GM21528 (cell line): ENCODE measurements around the gene TC2N.
A peak's percentile ranks its signal among the peaks of the same experiment; 100 is the strongest.
"Not testable (repeated sequence)": the region's sequence is repeated elsewhere in the genome, so short reads cannot be mapped to it uniquely, and the experiment has no call there.

Source experiments
- ATAC-seq: cut with Tn5 transposase; IDR thresholded peaks from one replicate; pipeline ENCODE4 v1.9.1; 2021; ENCODE audit warnings: mild to moderate bottlenecking, moderate library complexity; ENCODE audit not compliant: unreplicated experiment, low FRiP score

TC2N gene

GRCh38 chr14:91889477-91890211 lies 22.3 kb upstream of the TC2N start:
- ATAC-seq: no peak

DNA sequence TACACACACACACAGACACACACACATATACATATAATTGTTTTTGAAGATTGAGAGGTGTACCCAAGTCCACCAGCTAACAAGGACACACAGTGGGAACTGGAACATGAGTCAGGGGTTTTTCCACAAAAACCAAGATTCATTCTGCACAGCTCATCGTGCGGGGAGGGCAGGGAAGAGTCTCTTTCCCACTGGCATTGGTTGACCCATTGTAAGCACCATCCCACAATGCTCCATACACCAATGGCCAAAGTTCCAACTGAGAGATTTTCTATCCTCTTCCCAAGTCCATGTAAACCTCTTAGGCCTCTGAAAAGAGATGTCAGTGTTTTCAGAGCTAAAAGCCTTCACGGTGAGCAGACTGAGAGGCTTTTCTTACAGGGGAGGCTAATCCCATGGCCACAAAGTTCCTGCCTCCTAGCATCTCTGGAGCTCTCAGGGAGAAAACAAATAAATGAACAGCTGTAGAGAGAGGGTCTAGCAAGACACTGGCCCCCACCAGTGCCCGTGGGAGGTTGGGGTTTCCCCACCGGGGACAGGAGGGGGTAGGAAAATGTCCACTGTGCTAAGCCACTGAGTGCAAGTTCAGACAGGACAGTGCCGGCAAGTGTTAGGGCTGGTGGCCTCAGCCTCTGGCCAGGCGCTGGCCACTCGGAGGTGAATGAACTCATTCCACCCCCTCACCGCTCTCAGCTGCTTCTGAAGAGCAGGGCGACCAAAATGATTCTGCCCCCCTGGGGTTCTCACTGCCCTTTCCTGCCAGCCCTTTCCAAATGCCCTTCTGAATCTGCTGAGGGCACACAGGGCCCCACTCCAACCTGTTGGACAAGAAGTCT lies 21.5 kb upstream of the TC2N start:
- no peak for ATAC-seq

GRCh38 chr14:91886961-91887360 lies 19.6 kb upstream of the TC2N start:
- ATAC-seq: no peak

DNA sequence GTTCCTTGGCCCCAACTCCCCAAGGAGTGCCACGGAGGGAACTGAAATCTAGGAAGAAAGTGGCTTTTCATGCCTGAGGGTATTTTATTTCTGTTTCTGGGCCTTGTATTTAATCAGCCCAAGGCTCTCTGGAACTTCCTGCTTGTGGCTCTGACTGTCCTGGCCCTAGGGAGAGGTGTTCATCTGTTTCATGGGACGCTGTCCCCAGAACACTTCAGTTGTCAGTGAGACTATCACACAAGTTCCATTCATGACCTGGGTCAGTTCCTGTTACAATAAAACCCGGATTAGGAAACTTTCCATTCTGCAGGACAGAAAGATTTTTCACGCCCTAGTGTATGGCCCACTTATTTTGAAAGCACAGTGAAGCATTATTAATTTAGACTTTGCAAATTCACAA lies 18.5 kb upstream of the TC2N start:
- ATAC-seq: no peak

GRCh38 chr14:91885113-91885712 lies 17.9 kb upstream of the TC2N start:
- ATAC-seq: no peak

GRCh38 chr14:91884664-91885063 lies 17.3 kb upstream of the TC2N start:
- ATAC-seq: no peak

GRCh38 chr14:91883753-91884152 lies 16.4 kb upstream of the TC2N start:
- ATAC-seq: no peak

GRCh38 chr14:91882776-91883175 lies 15.4 kb upstream of the TC2N start:
- ATAC-seq: no peak

DNA sequence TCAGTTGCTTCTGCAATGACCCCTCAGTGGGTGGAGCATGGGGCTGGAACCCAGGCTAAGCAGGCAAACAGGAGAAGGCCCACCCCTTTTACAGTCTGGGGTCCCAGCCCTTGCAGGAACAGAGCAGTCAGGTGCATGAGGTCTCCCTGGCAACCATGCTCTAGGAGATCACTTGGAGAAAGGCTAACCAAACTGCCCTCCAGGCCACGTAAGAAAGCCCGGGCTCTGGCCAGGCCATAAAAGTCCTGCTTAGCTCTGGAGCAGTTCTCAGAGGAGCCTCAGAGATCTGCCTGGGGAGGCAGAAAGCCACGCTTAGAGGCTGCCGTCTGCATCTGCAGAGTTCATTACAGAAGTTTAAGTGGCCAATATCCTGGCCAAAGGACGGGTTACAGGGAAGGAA lies 15.0 kb upstream of the TC2N start:
- no peak for ATAC-seq

- no peak for ATAC-seq
Observed at GRCh38 chr14:91879196-91879595, 11.9 kb upstream of the TC2N start.

GRCh38 chr14:91878274-91878673 lies 10.9 kb upstream of the TC2N start:
- no peak for ATAC-seq

GRCh38 chr14:91877376-91877915 lies 10.1 kb upstream of the TC2N start:
- no peak for ATAC-seq

DNA sequence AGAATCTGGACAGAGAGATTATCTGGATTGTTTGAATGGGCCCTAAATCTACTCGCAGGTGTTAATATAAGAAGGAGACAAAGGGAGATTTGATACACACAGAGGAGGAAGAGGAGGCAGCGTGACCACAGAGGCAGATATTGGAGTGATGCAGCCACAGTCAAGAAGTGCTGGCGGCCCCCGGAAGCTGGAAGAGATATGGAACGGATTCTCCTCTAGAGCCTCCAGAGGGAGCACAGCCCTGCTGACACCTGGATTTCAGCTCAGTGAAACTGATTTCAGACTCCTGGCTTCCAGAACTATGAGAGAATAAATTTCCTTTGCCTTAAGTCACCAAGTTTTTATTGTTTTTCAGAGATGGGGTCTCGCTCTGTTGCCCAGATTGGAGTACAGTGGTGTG lies 9.2 kb upstream of the TC2N start:
- no peak for ATAC-seq

DNA sequence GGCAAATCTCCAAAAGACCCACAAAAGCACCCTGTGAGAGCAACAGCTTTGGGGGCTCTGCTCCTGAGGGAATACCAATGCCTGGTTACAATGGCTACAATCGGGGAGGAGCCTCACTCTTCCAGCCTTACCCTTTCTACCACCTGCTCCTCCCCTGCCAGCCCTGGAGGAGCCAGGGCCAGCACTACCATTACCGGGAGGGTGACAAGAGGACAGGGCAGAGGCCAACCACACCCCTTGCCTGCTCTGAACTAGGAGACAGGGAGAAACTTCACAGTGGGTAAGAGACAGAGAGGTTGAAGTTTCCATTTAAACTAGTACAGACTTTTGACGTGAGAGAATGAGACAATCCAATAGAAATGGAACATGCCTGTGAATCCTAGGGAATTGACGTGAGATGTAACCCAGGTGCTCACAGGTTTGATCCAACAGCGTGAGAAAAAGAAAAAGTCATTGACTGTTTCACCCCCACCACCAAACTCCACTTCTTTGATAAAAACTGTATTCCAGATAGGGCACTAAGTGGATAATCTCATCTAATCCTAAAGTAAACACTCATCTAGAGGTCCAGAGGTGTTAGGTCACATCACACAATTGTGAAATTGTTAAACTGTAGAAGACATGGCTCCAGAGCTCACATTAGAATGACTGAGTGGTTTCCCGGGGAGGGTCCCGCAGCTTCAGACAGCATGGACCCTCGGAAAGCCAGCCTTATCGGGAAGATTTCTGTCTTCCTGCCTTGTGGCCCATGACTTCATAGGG lies 8.4 kb upstream of the TC2N start:
- no peak for ATAC-seq

DNA sequence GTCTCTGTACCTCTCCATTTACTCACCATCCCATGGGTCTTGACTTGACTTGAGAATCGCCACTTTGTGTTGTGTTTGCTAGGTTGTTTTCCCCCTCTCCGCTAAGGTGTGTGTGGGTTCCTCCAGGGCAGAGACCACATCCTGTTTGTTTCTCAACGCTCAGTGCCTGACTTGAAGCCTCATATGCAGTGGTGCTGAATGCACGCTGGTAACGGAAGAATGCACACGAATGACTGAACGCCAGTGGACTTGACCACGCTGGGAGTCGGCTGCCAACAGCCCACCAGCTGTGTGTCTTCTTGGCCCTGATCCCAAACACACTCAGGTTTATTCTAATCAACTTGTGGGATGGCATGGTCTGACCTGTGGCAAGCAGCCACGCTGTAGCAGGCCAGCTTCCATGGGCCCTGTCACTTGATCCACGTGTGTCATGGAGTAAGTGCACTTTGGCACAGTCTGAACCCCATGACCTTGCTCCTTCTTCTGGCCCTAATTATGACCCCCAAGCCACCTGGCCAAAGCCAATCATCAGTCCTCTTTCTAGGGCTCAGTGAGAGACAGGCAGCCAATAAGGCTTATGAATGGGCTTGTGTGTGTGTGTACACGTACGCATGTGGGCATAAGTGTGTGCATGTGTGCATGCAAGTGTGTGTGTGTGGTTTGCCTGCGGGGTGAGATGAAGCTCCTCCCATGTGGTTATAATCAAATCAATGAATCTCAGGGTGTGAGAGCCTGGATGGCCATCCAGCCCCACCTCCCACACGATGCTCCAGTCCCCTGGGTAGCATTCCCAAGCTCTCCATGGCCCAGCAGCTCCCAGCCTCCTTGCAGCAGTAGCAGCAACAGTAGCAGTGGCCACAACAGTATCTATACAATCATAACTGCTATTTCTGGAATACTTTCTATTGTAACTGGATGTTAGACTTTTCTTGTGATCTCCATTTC lies 6.4 kb upstream of the TC2N start:
- peak; percentile 83 for ATAC-seq

DNA sequence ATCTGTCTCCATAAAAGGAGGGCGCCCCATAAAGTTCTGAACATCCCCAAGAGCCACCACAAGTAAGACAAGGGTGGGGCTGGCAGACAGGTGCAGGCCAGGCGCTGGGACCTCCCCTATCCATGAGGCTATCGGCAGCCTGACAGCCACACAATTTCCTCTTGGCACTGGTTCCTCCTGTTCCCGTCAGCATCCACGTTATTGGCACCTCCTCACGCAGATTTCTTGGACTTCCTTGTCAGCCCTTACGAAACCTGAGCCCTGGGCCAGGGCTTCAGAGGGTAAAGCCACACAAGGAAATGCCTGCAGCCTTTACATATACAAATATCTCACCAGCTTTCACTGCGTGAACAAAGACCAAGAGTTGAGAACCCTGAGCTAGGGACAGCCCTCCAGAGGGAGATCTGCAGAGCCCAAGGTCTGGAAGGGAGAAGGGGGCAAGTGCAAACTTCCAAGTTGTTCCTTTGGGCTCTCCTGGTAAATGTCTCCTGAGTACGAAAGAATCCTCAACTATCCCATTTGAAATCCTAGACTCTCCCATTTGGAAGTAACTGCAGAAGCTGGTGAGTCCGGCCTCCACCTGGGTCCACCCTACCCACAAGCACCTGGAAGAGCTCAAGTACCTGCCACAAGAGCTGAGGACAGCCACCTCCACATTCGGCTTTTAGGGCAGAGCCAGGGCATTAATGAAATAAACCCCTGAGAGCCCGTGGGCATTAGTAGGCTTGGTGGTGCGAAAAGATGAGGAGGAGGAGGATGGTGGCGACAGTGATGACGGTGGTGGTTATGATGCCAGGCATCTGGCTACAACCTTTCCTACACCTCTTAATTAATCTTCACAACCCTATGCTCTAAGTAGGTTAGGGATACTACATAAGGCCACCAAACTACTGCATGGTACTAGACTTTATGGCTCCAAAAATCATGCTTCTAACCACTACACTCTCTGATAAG lies 5.5 kb upstream of the TC2N start:
- ATAC-seq: no peak

- ATAC-seq: no peak
Observed at GRCh38 chr14:91872011-91872501, 4.7 kb upstream of the TC2N start.

GRCh38 chr14:91871401-91871800 lies 4.1 kb upstream of the TC2N start:
- not testable (repeated sequence) for ATAC-seq
